K562 (cell line): ENCODE data around the gene NDUFS8. TPM values are rescaled to one million over a fixed set of nuclear protein-coding genes. Genes with fewer than 3 reads are reported as not detected.

Experiments
- ATAC-seq: fragments of 200-7000 bp; cut with Tn5 transposase; 3 replicates; pipeline ENCODE4 v1.9.1; 2020; ENCODE audit warnings: moderate library complexity
- BruUV-seq: library from RNA; stranded (reverse); fragments of 400-500 nt; replicated peaks from 2 replicates; lab custom pipeline; 2021; lab: Mats Ljungman, UMichigan
- CTCF ChIA-PET: fragments of 300-600 bp; formaldehyde crosslinking; extraction: SDS; loops from one replicate; lab custom pipeline; 2021; ENCODE audit warnings: low intra/inter-chr PET ratio; lab: Yijun Ruan, JAX
- POLR2A ChIA-PET: fragments of 300-600, 350-650 bp; sonication (Branson Sonifier 250); formaldehyde crosslinking; extraction: SDS; loops from one replicate; lab custom pipeline; 2021; ENCODE audit warnings: antibody characterized with exemption, inconsistent platforms; lab: Yijun Ruan, JAX
- DNase-seq, 4 experiments: peaks; one replicate each; pipeline versions ENCODE4 v3.0.0 to v3.0.0-alpha.2; 2011 to 2018; ENCODE audit warnings: low spot score in 3 of 4, mixed read lengths in 3 of 4; ENCODE audit errors: extremely low read depth in 1 of 4
- FAIRE-seq: peaks from 2 replicates; lab custom pipeline; 2011; peaks lifted over from hg19 to GRCh38; lab: Jason Lieb, UNC
- H2AFZ ChIP-seq: 2 replicates; pipeline ENCODE4 v1.6.0; 2011; ENCODE audit warnings: low read depth, low read length, control low read depth, inconsistent platforms
- H3K27ac ChIP-seq: fragments of 200-600 bp; 3 replicates; pipeline ENCODE4 v1.8.0; 2011; ENCODE audit warnings: low read depth, mild to moderate bottlenecking, control low read depth, inconsistent platforms, low read length, moderate library complexity, mixed read lengths; ENCODE audit errors: extremely low read depth
- H3K27me3 ChIP-seq, 2 experiments: fragments of 300-600 bp in 1 of 2; 2 replicates in 1 of 2; 3 replicates in 1 of 2; pipeline versions ENCODE4 v1.6.0 to v1.8.0; 2011; ENCODE audit warnings: inconsistent platforms in 2 of 2, low read length in 2 of 2, mild to moderate bottlenecking in 1 of 2, mixed read lengths in 1 of 2, moderate library complexity in 1 of 2; ENCODE audit not compliant: control insufficient read depth in 2 of 2, insufficient read depth in 2 of 2
- H3K36me3 ChIP-seq: fragments of 300-600 bp; 3 replicates; pipeline ENCODE4 v1.8.0; 2011; ENCODE audit warnings: mild to moderate bottlenecking, low read length, inconsistent platforms; ENCODE audit not compliant: control insufficient read depth, insufficient read depth
- H3K4me1 ChIP-seq, 2 experiments: fragments of 200-600 bp in 1 of 2; replicated peaks in 1 of 2; 2 replicates in 1 of 2; 3 replicates in 1 of 2; pipeline versions ENCODE4 v1.5.1 to v1.8.0; 2011; ENCODE audit warnings: inconsistent platforms in 2 of 2, low read length in 2 of 2, mild to moderate bottlenecking in 1 of 2, mixed read lengths in 1 of 2, moderate library complexity in 1 of 2; ENCODE audit not compliant: control insufficient read depth in 2 of 2, insufficient read depth in 2 of 2
- H3K4me2 ChIP-seq: 2 replicates; pipeline ENCODE4 v1.6.1; 2011; ENCODE audit warnings: low read length, control low read depth, inconsistent platforms, mixed read lengths; ENCODE audit not compliant: insufficient read depth
- H3K4me3 ChIP-seq: fragments of 200-600 bp; sonication (generic), shearing (Covaris generic); 2 replicates; pipeline ENCODE4 v1.5.1; 2016; ENCODE audit warnings: control low read depth, inconsistent platforms
- H3K79me2 ChIP-seq: fragments of 200-600 bp; 3 replicates; pipeline ENCODE4 v1.8.0; 2011; ENCODE audit warnings: low read length, inconsistent platforms; ENCODE audit not compliant: control insufficient read depth, insufficient read depth
- H3K9ac ChIP-seq, 2 experiments: 2 replicates each; pipeline versions ENCODE4 v1.6.0 to v1.6.1; 2011; ENCODE audit warnings: low read depth in 2 of 2, low read length in 2 of 2, control low read depth in 1 of 2, inconsistent platforms in 1 of 2, mild to moderate bottlenecking in 1 of 2, mixed read lengths in 1 of 2; ENCODE audit not compliant: insufficient read depth in 1 of 2
- H3K9me1 ChIP-seq: one replicate; pipeline ENCODE4 v1.6.0; 2011; ENCODE audit warnings: inconsistent platforms, mild to moderate bottlenecking, low read length, moderate library complexity; ENCODE audit not compliant: control insufficient read depth, insufficient read depth
- H3K9me3 ChIP-seq: replicated peaks from 2 replicates; pipeline ENCODE4 v1.5.1; 2011; ENCODE audit warnings: low read depth, low read length, inconsistent platforms; ENCODE audit not compliant: control insufficient read depth, insufficient read depth
- H4K20me1 ChIP-seq: replicated peaks from 2 replicates; pipeline ENCODE4 v1.6.1; 2011; ENCODE audit warnings: low read length, inconsistent platforms, mixed read lengths; ENCODE audit not compliant: control insufficient read depth, insufficient read depth
- DLX4 ChIP-seq: fragments of 250-450 bp; sonication (Bioruptor Pico); IDR thresholded peaks from 2 replicates; pipeline ENCODE4 v1.6.1; 2021; ENCODE audit warnings: mild to moderate bottlenecking
- GABPB1 ChIP-seq: sonication (generic); formaldehyde crosslinking; IDR thresholded peaks from 2 replicates; pipeline ENCODE4 v1.8.0; 2022; ENCODE audit warnings: mild to moderate bottlenecking, missing genetic modification reagents
- MED1 ChIP-seq: sonication (generic); formaldehyde crosslinking; IDR thresholded peaks from 2 replicates; pipeline ENCODE4 v1.8.1; 2023; ENCODE audit warnings: missing genetic modification reagents, borderline replicate concordance
- SMARCC2 ChIP-seq: fragments of 450-650 bp; IDR thresholded peaks from 2 replicates; pipeline ENCODE4 v1.6.1; 2017; ENCODE audit warnings: antibody characterized with exemption, moderate library complexity, mild to moderate bottlenecking, low read depth
- SPI1 ChIP-seq: IDR thresholded peaks from 2 replicates; pipeline ENCODE4 v1.6.1; 2011; ENCODE audit warnings: low read depth, low read length, control low read depth, borderline replicate concordance
- TAF15 ChIP-seq: fragments of 200-400 bp; formaldehyde crosslinking; IDR thresholded peaks from 2 replicates; pipeline ENCODE4 v1.6.1; 2017; ENCODE audit warnings: mild to moderate bottlenecking, low read depth, low read length, moderate library complexity
- ZNF143 ChIP-seq: sonication (generic); formaldehyde crosslinking; IDR thresholded peaks from 2 replicates; pipeline ENCODE4 v1.9.0; 2022; ENCODE audit warnings: mild to moderate bottlenecking, missing genetic modification reagents
- ZNF280B ChIP-seq: fragments of 250-450 bp; sonication (Bioruptor Pico); IDR thresholded peaks from 2 replicates; pipeline ENCODE4 v1.5.1; 2021; ENCODE audit warnings: mild to moderate bottlenecking
- ZNF282 ChIP-seq: sonication (generic); formaldehyde crosslinking; IDR thresholded peaks from 2 replicates; pipeline ENCODE4 v1.8.1; 2023; ENCODE audit warnings: missing genetic modification reagents
- ZNF507 ChIP-seq: conservative IDR thresholded peaks from 2 replicates; pipeline ENCODE4 v1.6.1; 2017; ENCODE audit warnings: missing genetic modification characterization, missing compliant biosample characterization
- WGBS: fragments of 100-300 bp; shearing (Covaris generic); methylation state at CpG from one replicate; pipeline ENCODE4 v1.1.6; 2016; ENCODE audit warnings: low coverage, mixed read lengths; ENCODE audit not compliant: insufficient coverage; ENCODE audit errors: missing lambda C conversion rate; 5-methylcytosine and 5-hydroxymethylcytosine counted together
- in situ Hi-C: fragments of 300-500 bp; cut with MboI; formaldehyde crosslinking; loops from 4 replicates; pipeline ENCODE4 v1.15.0; 2018; ENCODE audit warnings: inconsistent platforms, mixed read lengths
- intact Hi-C: fragments of 100-400 bp; cut with micrococcal nuclease; formaldehyde crosslinking; loops from 2 replicates; pipeline ENCODE4 v1.14.2; 2022
- polyA plus RNA-seq, 8 experiments: library from polyadenylated mRNA; depleted of rRNA in 4 of 8; stranded (reverse) in 5 of 8; unstranded in 3 of 8; fragments of >200 nt; fragmentation: Nextera tagmentation in 2 of 8; fragmentation: Illumina TruSeq in 1 of 8; extraction: Ambion mirVana in 2 of 8; extraction: Trizol in 1 of 8; gene quantifications; 2 replicates each; pipeline versions ENCODE4 v1.2.1 to v1.2.3, GENCODE V29; 2011 to 2014; ENCODE audit warnings: inconsistent platforms in 1 of 8, missing spikeins in 1 of 8
- total RNA-seq, 7 experiments: library from RNA; depleted of rRNA in 6 of 7; stranded (reverse); fragments of >200 nt in 6 of 7; fragmentation: Illumina TruSeq in 2 of 7; extraction: Trizol in 2 of 7; gene quantifications; 2 replicates each; pipeline versions ENCODE4 v1.2.1 to v1.2.3, GENCODE V29; 2011 to 2021; ENCODE audit warnings: low replicate concordance in 1 of 7

The NDUFS8 gene
- total and polyA plus RNA-seq, 9 of the 15 experiments (the other 6 are each of a cell fraction or from before 2014, with no cell fraction given): 36.5 to 351 (median 101) TPM

GRCh38 chr11:68024508-68024907 lies 6.0 kb upstream of the NDUFS8 start:
- in situ Hi-C loops: no loop called here
- ChIA-PET POLR2A (interaction anchor here (0.8 to 1.0 kb wide), 2 partner anchors 13 to 14 kb away, joined by 3 to 4 read pairs; partner anchors contain the start of gene ALDH3B1), CTCF (interaction anchor here (0.6 kb wide), 1 partner anchor 1654 kb away, joined by 3 read pairs; no protein-coding TSS in a partner anchor)
- Histone ChIP-seq H3K4me1 (peaks cover 6 to 49% of the 10 kb centered on the region in 2 experiments; a peak in 3 of 5 replicates), H3K27ac (no peak overlapping the region), H4K20me1 (peaks cover 4% of the 10 kb centered on the region; the same call in 1 of the 2 replicates), H3K9me3 (no peaks in the 10 kb centered on the region), H3K27me3 (no peaks in the 10 kb centered on the region), H3K4me2 (no peak overlapping the region), H3K9ac (no peak overlapping the region), H3K36me3 (no peaks in the 10 kb centered on the region)
- FAIRE-seq (no peak), DNase-seq (no peak)
- BruUV-seq: no TSS peak
- TF ChIP-seq GABPB1 (no peak), ZNF507 (no peak), SPI1 (no peak), ZNF282 (CRISPR knock-in tag) (no peak), ZNF280B (CRISPR knock-in tag) (no peak), DLX4 (CRISPR knock-in tag) (no peak), MED1 (CRISPR knock-in tag) (no peak), TAF15 (no peak), ZNF143 (CRISPR knock-in tag) (no peak), SMARCC2 (no peak)
- TF ChIP-seq, all 486 proteins: peak for 0
- no peak for ATAC-seq
- 19% methylated on average over 5 of the region's 5 CpGs for WGBS
- H2AFZ ChIP-seq: no peak overlapping the region
- no peaks in the 10 kb centered on the region for H3K79me2 ChIP-seq
- H3K4me3 ChIP-seq: no peak overlapping the region
- H3K9me1 ChIP-seq: no peaks in the 10 kb centered on the region
- intact Hi-C loops: no loop called here
